OCI-M2 (cell line): ENCODE measurements around the gene TSBP1.
"Not testable (repeated sequence)": the region's sequence is repeated elsewhere in the genome, so short reads cannot be mapped to it uniquely, and the experiment has no call there.

Source experiments
- DNase-seq: peaks from one replicate; lab custom pipeline; 2025; ENCODE audit not compliant: unreplicated experiment; lab: John Stamatoyannopoulos, UW

TSBP1 gene

GRCh38 chr6:32375739-32376529, 4.2 kb upstream of the TSBP1 start:
- DNase-seq = no peak

GRCh38 chr6:32371229-32371628, 474 bp downstream of the TSBP1 start:
- DNase-seq = no peak

- DNase-seq = no peak
Measured at GRCh38 chr6:32370505-32370904, 1.2 kb downstream of the TSBP1 start.

DNA sequence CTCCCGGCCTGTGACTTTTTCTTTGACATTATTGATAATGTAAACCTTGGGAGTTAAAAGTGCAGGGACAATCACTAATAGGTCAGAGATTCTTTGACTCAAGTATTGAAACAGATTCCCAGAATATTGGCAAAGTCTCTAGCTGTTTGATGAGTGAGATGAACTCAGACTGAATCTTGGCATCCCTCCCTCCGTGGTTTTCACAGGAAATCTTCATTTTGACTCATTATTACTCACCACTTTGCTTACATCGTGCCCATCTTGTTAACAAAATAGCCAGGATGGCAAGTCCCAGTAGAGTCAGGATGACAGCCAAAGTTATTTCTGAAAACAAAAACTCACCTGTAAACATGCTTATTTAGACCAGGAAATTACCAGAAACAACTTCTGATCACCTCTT, 2.0 kb downstream of the TSBP1 start:
- no peak for DNase-seq

- no peak for DNase-seq
Measured at GRCh38 chr6:32367644-32368043, 4.1 kb downstream of the TSBP1 start.

GRCh38 chr6:32359225-32359624, 12.5 kb downstream of the TSBP1 start:
- not testable (repeated sequence) for DNase-seq

DNA sequence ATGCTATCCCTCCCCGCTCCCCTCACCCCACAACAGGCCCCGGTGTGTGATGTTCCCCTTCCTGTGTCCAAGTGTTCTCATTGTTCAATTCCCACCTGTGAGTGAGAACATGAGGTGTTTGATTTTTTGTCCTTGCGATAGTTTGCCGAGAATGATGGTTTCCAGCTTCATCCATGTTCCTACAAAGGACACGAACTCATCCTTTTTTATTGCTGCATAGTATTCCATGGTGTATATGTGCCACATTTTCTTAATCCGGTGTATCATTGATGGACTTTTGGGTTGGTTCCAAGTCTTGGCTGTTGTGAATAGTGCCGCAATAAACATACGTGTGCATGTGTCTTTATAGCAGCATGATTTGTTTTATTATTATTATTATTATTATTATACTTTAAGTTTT, 13.2 kb downstream of the TSBP1 start:
- not testable (repeated sequence) for DNase-seq

GRCh38 chr6:32355018-32355417, 16.7 kb downstream of the TSBP1 start:
- DNase-seq = no peak

- DNase-seq = no peak
Measured at GRCh38 chr6:32353348-32353747, 18.4 kb downstream of the TSBP1 start.

- DNase-seq = no peak
Measured at GRCh38 chr6:32340242-32340641, 31.5 kb downstream of the TSBP1 start.

GRCh38 chr6:32337186-32337805, 34.4 kb downstream of the TSBP1 start:
- DNase-seq = no peak

GRCh38 chr6:32332433-32332832, 39.3 kb downstream of the TSBP1 start:
- DNase-seq = no peak

DNA sequence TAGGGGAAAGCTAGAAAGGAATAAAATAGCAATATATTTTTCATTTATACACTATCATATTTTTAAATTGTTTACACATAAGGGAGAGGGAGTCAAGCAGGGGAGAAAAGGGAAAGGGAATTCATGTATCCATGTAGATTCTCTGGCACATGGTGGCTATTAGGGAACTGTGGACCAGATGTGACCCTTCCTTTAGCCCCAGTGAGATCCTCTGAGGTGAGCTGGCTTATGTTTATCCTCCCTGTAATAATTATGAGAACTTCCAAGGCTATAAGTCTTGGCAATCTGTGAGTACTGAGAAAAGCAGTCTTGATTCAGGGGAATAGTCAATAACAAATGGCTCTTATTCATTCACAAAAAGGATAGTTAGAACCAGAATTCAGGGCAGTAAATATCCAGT, 42.6 kb downstream of the TSBP1 start:
- no peak for DNase-seq

- no peak for DNase-seq
Measured at GRCh38 chr6:32327103-32327502, 44.6 kb downstream of the TSBP1 start.

- DNase-seq = no peak
Measured at GRCh38 chr6:32318501-32318900, 53.2 kb downstream of the TSBP1 start.

- no peak for DNase-seq
Measured at GRCh38 chr6:32317541-32317940, 54.2 kb downstream of the TSBP1 start.

GRCh38 chr6:32313964-32314363, 57.7 kb downstream of the TSBP1 start:
- DNase-seq = no peak

DNA sequence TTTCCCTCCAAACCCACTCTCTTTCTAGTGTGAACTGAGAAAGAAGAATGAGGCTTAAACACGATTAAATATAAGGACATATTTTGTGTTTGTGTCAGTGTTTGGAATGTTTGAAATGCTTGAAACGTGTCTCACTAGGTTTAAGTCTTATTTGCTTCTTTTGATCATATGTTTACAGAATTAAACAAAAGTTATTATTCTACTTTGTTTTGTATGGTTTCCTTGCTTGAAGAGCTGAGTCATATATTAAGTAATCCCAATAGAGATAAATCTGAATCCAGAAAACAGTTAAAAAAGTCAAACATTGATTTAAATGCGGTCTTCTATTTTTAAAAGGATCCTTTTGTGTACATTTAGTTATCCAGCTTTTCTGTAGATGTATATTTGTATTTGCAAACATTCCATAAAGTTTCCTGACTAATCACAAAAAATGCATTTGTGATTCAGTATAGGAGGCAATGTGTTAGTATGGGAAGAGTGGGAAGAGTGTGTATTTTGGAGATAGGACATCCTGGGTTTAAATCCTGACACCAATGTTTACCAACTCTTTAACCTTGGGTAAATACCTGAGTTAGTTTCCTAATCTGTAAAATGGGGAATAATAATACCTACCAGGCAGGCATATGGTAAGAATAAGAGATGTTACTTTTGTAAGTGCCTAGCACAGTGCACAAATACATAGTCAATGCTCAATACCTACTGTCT, 72.9 kb downstream of the TSBP1 start:
- no peak for DNase-seq

DNA sequence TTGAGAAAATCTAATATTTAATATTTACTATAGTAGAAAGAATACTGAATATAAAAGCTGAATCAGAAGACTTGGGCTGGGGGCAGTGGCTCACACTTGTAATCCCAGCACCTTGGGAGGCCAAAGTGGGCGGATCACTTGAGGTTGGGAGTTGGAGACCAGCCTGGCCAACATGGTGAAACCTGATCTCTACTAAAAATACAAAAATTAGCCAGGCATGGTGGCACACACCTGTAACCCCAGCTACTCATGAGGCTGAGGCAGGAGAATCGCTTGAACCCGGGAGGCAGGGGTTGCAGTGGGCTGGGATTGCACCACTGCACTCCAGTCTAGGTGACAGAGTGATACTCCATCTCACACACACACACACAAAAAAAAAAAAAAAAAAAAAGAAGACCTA, 76.7 kb downstream of the TSBP1 start:
- not testable (repeated sequence) for DNase-seq

GRCh38 chr6:32294566-32294965, 77.1 kb downstream of the TSBP1 start:
- DNase-seq = no peak

- DNase-seq = no peak
Measured at GRCh38 chr6:32293695-32294094, 78.0 kb downstream of the TSBP1 start.

GRCh38 chr6:32291543-32291942, 80.2 kb downstream of the TSBP1 start:
- DNase-seq = no peak
